A549 treated with RU486 at 1 μM for 4 hours (cell line): Measurements from ENCODE around the gene TRO. TPM values are rescaled to one million over a fixed set of nuclear protein-coding genes. Genes with fewer than 3 reads are reported as not detected.

Experiments used
- total RNA-seq: library from RNA; stranded (reverse); fragments of 200-300 nt; extraction: Qiagen RNA extraction; gene quantifications from 5 replicates; pipeline ENCODE4 v1.2.3, GENCODE V29; 2022; ENCODE audit warnings: low read depth

TRO gene, protein sequence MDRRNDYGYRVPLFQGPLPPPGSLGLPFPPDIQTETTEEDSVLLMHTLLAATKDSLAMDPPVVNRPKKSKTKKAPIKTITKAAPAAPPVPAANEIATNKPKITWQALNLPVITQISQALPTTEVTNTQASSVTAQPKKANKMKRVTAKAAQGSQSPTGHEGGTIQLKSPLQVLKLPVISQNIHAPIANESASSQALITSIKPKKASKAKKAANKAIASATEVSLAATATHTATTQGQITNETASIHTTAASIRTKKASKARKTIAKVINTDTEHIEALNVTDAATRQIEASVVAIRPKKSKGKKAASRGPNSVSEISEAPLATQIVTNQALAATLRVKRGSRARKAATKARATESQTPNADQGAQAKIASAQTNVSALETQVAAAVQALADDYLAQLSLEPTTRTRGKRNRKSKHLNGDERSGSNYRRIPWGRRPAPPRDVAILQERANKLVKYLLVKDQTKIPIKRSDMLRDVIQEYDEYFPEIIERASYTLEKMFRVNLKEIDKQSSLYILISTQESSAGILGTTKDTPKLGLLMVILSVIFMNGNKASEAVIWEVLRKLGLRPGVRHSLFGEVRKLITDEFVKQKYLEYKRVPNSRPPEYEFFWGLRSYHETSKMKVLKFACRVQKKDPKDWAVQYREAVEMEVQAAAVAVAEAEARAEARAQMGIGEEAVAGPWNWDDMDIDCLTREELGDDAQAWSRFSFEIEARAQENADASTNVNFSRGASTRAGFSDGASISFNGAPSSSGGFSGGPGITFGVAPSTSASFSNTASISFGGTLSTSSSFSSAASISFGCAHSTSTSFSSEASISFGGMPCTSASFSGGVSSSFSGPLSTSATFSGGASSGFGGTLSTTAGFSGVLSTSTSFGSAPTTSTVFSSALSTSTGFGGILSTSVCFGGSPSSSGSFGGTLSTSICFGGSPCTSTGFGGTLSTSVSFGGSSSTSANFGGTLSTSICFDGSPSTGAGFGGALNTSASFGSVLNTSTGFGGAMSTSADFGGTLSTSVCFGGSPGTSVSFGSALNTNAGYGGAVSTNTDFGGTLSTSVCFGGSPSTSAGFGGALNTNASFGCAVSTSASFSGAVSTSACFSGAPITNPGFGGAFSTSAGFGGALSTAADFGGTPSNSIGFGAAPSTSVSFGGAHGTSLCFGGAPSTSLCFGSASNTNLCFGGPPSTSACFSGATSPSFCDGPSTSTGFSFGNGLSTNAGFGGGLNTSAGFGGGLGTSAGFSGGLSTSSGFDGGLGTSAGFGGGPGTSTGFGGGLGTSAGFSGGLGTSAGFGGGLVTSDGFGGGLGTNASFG (N-terminal part only)
- total RNA-seq = 0.46 to 0.89 TPM (median 0.58 TPM) in 5 replicates

GRCh38 chrX:54920610-54921426, at the start of gene TRO:
Gene TRO, plus strand, starts transcription at chrX:54920824. Its CDS starts 1,423 bp downstream, at chrX:54922247.

Other genes with a start within 250 kb of the TRO start
- gene ITIH6, start 122.6 kb upstream of the TRO start, total RNA-seq = not detected in 5 replicates
- gene MAGED2, start 113.1 kb upstream of the TRO start, total RNA-seq = 70.6 to 83.1 TPM (median 77.1 TPM) in 5 replicates
- gene PFKFB1, start 73.4 kb downstream of the TRO start, total RNA-seq = 0.10 TPM in 1 of 5 replicates, not detected in the others
- 27.0 to 37.0 TPM (median 34.5 TPM) in 5 replicates for gene APEX2, start 79.5 kb downstream of the TRO start, total RNA-seq
- gene ALAS2, start 110.2 kb downstream of the TRO start, total RNA-seq = not detected in 5 replicates
- not detected in 5 replicates for gene PAGE2B, start 154.2 kb downstream of the TRO start, total RNA-seq
- not detected in 5 replicates for gene PAGE2, start 168.2 kb downstream of the TRO start, total RNA-seq